ENCODE results near the gene RNASEL.
"Not testable (repeated sequence)": the region's sequence is repeated elsewhere in the genome, so short reads cannot be mapped to it uniquely, and the experiment has no call there.

The RNASEL gene, protein sequence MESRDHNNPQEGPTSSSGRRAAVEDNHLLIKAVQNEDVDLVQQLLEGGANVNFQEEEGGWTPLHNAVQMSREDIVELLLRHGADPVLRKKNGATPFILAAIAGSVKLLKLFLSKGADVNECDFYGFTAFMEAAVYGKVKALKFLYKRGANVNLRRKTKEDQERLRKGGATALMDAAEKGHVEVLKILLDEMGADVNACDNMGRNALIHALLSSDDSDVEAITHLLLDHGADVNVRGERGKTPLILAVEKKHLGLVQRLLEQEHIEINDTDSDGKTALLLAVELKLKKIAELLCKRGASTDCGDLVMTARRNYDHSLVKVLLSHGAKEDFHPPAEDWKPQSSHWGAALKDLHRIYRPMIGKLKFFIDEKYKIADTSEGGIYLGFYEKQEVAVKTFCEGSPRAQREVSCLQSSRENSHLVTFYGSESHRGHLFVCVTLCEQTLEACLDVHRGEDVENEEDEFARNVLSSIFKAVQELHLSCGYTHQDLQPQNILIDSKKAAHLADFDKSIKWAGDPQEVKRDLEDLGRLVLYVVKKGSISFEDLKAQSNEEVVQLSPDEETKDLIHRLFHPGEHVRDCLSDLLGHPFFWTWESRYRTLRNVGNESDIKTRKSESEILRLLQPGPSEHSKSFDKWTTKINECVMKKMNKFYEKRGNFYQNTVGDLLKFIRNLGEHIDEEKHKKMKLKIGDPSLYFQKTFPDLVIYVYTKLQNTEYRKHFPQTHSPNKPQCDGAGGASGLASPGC

DNA sequence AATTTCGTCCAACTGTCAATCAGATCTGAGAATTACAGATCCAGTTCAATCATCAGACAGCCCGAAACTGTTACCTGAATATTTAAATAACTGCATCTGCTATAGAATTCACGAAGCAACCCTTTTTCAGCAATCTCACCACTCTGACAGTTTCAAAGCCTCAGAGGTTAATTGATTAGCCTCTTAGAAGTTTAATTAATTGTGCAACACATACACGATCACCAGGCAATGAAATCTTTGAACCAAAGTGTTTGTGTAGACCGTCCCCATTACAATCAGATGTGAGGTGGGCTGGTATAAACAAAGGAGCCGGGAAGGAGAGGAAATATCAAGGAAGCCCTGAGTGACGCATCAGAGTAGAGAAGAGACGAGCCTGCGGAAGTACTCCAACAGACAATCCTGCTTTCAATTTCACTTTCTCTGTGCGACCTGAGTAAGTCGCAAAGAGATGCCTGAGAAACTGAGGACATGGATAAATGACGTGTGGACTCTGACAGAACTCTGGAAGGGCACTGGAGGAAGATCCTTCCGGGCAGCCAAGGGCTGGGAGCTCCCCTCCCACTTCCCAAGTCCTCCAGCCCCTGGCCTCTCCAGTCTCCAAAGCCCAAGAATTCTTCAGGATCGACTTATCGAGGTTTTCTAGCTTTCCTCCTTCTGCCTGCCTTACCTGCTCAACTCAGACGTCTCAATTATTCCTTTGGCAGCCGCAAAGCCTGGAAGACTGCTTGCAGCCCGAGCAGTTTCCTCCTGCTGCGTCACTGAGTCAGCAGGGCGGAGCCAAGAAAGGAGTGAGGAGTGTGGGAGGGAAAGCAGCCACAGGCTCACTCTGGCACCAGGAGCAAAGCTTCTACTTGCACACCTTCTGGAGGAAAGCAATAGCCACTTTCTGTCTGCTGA is at the start of gene RNASEL:
Gene RNASEL (minus strand): TSS at position 757 of the 897 bp plus-strand sequence. CDS start 2,450 bp downstream, outside the sequence.
- DNase-seq, result peak; percentile 11

DNA sequence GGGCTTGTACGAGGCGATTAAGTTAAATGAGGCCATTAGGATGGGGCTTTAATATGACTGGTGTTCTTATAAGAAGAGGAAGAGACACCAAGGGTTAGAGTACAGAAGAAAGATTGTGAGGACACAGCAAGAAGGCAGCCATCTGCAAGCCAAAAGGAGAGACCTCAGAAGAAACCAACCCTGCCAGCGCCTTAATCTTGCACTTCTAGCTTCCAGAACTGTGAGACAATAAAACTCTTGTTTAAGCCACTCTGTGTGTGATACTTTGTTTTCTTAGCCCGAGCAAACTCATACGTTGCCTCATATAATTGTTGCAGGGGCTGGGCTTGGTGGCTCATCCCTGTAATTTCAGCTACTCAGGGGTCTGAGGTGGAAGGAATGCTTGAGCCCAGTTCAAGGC is 48.7 kb upstream of the RNASEL start:
- DNase-seq, result no peak

DNA sequence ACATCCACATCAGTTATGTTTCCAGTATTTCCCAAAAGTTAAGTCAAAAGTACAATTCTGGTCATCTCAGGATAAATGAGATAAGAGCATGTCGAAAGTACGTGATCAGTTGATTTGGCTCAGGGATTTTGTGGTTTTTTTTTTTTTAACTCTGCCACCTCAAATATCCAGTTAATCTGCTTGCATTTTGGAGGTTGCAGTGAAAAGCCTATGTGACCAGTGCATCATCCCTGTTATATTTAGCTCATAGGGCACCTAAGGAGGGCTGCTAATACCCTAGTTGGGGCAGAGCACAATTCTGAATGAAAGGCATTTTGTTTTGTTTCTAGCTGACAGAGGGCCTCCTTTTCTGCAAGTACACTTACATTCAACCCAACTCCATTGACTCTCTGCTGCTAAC is 46.8 kb upstream of the RNASEL start:
- no peak for DNase-seq

DNA sequence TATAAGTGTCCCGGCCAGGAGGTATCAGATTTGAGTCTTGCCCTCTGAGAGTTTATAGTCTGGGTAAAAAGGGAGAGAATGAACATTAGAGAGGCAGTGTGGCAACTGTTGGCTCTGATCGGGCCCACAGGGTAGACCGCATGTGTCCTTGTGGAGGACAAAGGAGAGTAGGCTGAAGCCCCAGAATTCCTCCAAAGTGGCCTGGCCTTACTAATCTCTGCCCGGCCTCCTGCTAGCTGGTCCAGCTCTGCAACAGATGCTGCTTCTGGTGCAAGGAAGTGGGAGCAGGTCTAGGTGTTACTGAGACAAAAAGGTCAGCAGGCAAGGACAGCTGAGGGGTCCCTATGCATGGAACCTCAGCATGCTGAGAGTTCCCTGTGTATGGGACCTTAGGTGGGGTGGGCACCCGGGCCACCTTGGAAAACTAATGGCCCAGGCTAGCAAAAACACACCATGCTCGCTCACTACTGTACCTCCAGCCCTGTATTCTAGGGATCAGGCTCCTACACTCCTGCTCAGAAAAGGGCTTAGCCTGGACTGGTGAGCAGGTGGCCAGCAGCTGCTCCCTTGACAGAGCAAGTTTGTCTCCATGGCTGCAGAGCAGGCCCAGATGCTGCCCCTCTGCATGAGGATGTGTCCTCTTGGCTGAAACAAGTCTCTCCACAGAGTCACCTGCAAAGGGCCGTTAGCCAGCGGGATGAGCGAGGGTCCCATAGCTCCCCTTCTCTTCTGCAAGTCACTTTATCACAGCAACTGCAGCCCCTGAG is 45.4 kb upstream of the RNASEL start:
- DNase-seq, result peak; percentile 44

DNA sequence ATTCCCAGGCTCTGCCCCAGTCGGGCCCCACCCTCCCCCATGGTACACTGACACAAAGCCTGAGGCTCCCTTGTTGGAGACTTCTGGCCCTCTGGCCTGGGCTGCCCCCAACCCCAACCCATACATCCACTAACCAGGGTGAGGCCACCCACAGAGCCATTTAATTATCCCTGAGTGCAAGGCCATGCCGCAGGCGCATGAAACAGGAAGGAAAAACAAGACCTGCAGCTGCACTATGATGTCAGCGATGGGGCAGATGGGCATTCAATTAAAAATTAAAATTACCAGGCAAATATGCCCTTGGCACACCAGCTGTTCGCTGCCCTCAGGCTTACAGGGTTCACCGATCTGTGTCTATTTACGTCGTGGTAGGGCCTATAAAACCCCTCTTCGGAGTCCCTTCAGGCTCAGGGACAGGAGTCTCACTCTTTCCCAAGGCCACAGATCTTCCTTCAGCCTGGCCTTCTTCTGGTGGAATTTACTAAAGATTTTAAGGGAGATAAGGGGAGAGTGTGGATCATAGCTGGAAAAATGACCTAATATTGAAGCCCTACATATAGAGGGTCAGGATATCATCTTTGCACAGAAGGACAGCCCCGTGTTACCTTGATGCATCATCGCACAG is 44.7 kb upstream of the RNASEL start:
- peak; percentile 68 for DNase-seq

DNA sequence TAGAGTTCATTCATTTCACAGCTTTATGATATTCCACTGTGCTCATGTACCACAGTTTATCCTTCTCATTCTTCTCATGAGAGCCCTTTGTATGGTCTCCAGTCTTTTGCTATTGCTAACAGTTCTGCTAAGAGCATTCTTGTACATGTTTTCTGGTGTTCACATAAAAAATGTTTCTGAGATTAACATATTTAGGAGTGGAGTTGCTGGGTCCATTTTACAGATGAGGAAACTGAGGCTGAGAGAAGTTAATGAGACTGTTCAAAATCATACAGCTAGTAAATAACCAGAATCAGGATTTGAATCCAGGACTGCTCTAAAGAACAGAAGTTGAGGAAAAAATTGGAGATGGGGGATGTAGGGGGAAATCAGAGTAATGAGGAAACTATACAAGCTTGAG is 44.0 kb upstream of the RNASEL start:
- DNase-seq, result no peak

DNA sequence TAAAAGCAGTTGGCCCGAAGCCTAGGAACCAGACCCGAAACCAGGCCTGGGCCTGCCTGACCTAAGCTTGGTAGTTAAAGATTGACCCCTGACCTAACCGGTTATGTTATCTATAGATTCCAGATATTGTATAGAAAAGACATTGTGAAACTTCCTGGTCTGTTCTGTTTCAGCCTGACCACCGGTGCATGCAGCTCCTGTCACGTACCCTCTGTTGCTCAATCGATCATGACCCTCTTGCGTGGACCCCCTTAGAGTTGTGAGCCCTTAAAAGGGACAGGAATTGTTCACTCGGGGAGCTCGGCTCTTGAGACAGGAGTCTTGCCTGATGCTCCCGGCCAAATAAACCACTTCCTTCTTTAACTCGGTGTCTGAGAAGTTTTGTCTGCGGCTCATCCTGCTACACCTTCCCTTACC is 43.4 kb upstream of the RNASEL start:
- DNase-seq, result not testable (repeated sequence)

DNA sequence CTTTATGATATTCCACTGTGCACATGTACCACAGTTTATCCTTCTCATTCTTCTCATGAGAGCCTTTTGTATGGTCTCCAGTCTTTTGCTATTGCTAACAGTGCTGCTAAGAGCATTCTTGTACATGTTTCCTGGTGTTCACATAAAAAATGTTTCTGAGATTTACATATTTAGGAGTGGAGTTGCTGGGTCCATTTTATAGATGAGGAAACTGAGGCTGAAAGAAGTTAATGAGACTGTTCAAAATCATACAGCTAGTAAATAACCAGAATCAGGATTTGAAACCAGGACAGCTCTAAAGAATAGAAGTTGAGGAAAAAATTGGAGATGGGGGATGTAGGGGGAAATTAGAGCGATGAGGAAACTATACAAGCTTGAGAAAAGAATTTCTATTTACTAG is 42.9 kb upstream of the RNASEL start:
- no peak for DNase-seq

DNA sequence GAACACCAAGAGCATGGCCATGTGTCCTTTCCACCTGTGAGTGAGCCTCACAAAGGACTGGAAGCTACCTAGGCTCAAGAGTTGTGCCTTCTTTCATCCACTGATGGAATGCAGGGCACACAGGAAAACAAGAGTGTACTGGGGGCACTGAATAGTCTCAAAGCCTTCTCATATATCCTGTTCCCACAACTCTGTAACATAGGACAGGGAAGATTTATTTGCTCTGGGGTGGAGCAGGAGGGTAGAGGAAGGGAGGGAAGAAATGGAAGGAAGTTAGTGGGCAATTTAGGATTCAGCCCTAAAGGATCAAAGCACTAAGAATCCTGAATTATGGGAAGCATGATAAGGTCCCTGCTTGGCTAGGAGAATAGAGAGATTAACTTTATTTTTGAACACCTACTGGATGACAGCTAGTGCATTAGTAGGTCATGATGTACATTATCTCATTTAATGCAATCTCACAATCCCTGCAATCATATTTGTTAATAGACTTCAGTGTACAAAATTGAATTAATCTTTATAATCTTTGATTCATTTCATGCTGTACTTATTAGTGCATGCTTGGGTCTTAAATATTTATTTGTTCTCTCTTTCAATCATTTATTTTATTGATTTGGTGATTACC is 42.1 kb upstream of the RNASEL start:
- DNase-seq, result no peak

DNA sequence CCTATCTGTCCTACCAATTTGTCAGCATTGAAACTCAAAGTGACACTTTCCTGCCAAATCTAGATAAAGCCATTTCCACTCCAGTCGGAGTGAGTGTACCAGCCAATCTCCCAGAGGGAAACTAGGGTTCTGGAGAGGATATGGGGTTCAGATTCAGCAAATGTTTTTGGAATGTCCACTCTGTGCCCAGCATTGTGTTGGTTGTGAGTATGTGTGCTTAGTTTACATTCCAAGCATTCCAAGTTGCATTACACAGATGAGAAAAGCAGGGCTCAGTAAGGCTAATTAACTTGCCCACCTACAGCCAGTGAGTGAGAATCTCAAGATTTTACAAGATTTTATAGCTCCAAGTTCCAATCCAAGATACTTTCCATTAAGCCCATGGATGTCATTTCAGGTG is 41.5 kb upstream of the RNASEL start:
- DNase-seq, result no peak

DNA sequence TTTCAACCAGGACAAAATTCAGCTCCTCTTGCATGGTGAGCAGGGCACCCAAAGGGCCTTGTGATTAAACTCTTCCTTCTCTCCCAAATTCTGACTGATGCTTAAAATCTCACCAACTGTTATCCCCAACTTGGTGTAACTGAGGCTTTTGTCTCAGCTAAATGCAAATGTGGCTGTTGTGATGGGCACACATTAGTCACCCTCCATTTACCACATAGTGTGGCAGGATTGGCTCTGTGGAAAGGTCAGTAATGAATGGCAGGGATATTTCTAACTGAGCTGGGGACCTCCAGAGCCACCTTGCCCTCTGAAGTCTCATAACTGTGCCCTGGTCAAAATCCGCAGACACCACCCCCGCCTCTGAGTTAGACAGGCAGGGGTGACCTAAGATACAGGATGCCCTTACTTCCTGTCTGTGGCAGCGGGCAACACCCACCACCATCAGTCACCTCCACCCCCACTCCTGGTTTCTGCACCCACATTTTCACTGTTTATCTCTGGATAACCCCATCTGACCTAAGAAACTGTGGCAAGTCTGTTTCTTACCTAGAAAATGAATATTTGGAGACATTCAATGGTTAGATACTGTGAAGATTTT is 40.5 kb upstream of the RNASEL start:
- DNase-seq, result no peak

DNA sequence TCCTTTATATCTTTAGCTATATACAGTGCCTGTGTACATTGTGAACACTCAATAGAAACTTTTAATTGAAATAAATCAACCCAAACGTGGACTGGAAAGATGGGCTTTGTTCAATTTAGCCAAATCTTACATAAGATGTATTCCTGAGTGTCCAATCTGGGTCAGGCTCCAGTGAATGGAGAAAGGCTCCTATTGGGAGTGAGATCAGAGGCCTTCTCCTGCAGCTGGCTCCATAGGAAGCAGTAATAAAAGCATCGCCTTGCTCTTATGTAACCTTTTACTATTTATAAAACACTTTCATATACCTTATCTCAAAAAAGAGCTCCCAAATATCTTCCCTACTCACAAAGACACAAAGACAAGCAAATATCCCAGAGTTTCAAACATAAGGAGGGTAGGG is 40.0 kb upstream of the RNASEL start:
- DNase-seq, result no peak

DNA sequence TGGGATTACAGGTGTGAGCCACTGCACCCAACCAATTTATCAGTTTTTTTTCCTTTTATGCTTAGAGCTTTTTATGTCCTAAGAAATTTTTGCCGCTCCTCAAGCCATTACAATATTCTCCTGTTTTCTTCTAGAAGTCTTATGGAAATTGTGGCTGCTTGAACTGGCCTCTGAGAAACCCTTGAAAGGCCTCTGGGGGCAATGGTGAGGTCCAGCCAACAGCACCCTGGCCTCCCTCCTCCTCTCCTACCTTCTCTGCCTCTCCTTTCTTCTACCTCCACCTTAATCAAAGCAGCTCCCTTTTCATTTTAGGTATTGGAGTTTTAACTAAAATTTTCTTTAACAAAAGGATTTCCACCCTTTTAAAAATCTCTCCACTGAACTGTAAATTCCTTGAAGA is 39.6 kb upstream of the RNASEL start:
- no peak for DNase-seq

DNA sequence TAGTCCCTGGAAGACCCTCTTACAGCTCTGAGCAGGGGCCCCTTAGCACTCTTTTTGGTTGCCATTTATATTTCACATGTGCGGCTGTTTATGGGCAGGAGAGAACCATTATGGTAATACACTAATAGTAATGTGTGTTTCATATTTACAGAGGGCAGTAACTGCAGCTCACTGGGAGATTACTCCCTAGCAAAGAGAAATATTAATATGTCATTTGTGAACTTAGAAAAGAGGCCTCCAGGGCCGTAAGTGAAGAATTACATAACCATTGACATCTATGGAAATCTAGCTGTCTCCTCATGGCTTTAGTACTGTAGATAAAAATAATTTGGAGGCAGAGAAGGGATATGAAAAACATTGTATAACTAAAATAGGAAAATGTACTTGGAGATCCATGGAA is 38.6 kb upstream of the RNASEL start:
- no peak for DNase-seq

DNA sequence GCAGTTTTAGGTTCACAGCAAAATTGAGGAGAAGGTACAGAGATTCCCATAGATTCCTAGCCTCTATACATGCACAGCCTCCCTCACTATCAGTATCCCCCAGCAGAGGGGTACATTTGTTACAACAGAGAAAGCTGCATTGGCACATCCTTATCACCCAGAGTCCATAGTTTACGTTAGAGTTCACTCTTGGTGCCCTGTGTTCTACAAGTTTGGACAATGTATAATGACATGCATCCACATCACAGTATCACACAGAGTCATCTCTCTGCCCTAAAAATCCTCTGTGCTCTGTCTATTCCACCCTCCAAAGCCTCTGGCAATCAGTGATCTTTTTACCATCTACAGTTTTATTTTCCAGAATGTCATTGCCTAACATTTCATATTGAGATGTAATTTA is 37.5 kb upstream of the RNASEL start:
- DNase-seq, result no peak

DNA sequence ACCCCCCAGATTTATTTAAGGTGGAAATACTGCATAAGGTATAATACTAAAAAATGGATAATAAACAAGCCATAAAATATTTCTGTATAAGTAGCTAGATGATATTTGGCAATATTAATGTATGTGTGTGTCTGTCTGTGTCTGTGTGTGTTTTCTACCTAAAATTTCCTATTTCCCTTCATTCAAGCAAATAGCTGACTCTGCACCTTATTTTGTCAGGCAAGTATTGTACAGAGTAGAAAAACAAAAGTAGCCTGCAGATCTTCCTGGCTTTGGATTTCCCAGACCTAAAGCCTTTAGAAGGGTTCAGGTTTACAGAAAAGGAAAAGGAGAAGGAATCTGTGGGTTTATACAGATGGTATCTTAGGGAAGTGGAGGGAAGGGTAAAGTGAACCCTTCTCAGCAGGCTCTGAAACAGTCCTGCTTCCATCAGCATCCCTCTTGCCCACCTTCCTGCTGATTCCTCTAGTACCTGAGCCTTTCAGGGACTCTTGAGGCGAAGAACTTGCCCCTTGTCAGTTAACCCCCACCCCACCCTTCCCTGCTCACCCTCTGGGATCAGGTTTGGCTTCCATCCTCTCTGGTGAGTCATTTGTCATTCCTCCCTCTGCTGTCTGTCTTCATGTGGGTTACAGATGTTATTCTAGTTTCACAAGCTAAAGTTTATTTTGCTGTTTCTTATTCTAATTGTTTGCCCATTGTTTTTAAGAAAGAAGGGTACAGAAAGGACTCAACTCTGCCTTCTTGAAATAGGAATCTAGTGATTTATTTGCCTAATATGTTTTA is 36.9 kb upstream of the RNASEL start:
- DNase-seq, result no peak

DNA sequence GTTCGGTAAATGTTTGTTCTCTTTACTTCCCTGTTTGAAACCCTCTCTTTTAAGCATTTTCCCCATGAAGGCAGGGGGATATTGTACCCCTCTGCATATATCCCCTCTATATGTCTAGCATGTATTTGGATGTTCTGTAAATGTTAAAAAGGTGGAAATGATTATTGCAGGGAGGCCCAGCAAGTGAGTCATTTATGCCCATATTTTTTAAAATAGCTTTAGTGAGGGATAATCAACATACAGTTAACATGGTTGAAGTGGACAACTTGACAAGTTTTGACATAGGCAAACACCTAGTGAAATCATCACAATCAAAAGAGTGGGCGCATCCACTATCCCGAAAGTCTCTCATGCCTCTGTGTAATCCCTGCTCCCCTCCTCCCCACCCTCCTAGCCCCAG is 36.0 kb upstream of the RNASEL start:
- DNase-seq, result no peak

DNA sequence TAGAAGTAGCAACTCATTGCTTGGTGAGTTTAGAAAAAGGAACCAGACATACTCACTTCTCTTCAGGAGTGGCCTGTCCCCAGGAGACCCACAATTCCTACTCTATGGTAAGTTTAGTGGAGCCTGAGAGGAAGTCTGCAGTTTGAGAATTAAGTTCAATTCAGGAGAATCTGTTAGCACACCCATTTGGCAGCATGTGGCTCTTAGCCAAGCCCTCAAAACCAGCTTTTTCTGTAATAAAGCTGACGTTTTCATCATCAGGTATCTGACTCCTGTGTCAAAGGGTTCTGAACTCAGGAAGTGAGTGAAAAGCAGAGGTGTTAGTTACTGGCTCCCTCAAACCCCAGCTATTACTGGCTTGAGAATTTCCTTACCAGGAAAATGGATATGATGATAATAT is 35.5 kb upstream of the RNASEL start:
- DNase-seq, result no peak

DNA sequence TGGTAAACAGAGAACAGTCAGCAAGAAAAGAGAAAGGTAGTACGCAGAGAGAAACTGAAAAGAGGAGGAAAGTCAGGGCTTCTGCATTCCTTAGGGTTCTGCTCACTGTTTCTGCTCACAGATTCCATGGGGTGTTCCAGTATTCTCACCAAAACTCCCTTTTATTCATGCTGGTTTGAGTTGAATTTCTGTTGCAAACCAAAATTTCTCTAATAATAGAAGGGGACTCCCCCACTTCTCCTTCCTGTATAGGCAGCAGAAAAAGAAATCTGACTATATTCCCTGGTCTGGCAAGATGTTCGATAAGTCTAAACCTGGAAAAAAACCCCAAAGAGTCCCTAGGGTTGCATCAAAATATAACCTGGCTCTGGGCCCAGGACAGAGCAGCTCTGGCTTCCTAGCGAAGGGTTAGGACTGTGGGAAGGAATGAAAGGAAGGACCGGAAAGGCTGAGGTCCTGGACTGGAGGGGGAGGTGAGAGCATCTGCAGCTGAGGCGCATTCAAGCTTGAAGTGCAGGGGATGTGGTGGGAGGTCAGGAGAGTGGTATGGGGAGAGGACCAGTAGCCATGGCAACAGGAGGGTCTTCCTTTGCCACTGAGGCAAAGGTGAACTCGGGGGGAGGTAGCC is 34.0 kb upstream of the RNASEL start:
- no peak for DNase-seq

DNA sequence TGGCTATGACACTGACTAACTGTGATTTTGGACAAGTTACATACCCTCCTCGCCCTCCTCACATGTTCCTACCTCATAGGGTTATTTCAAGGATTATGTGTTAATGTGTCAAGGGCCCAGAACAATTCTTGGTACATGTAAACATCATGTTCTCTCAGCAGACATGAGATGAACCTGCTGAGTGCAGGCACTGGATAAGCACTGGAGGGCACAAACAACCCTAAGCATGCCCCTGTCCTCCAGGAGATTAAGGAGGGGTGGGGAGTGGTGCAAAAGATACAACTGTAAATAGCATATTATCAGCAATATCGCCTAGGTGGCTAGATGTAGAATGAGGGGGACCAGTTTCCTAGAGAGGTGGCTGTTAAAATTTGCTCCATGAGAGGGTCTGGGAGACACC is 32.9 kb upstream of the RNASEL start:
- no peak for DNase-seq

Measured in COR-L47 (cell line).